ACHN (cell line): ENCODE results near the gene CCDC51.
"Not testable (repeated sequence)": the region's sequence is repeated elsewhere in the genome, so short reads cannot be mapped to it uniquely, and the experiment has no call there.

ENCODE experiments used
- DNase-seq: peaks from one replicate; pipeline ENCODE4 v3.0.0-alpha.2; 2015
- in situ Hi-C: cut with HindIII; loops from 2 replicates; pipeline ENCODE4 v1.10.0; 2017; ENCODE audit warnings: low sequenced_read_pairs, low pct_ligation_motif_present, low pct_unique_long_range_greater_than_20kb

Gene CCDC51

DNA sequence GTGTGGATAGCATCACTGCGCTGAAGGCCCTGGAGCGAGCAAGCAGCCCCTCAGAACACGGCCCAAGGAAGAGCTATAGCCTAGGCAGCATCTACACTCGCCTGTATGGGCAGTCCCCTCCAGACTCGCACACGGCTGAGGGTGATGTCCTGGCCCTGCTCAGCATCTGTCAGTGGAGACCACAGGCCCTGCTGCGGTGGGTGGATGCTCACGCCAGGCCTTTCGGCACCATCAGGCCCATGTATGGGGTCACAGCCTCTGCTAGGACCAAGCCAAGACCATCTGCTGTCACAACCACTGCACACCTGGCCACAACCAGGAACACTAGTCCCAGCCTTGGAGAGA is 27.2 kb upstream of the CCDC51 start:
- no peak for DNase-seq
- in situ Hi-C loops, result no loop called here

- DNase-seq, result no peak
- in situ Hi-C loops, result no loop called here
Measured at GRCh38 chr3:48466386-48467109, 26.6 kb upstream of the CCDC51 start.

- peak; percentile 98 for DNase-seq
- in situ Hi-C loops, result no loop called here
Measured at GRCh38 chr3:48465531-48466378, 25.8 kb upstream of the CCDC51 start.

DNA sequence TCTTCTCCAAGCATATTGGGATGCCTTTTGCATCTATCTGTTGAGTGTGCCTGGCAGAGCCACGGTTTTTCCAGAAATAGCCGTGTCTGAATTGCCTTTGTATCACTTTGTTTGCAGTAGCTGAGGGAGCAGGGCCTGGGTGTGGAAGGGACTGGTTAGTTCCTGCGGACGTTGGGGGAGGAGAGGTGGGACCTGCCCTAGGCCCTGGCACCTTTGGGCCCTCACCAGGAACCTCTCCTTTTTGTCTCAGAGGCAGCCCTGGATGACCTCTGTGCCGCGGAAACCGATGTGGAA is 25.3 kb upstream of the CCDC51 start:
- in situ Hi-C loops, result no loop called here
- no peak for DNase-seq

- no peak for DNase-seq
- in situ Hi-C loops, result no loop called here
Measured at GRCh38 chr3:48464713-48465221, 24.8 kb upstream of the CCDC51 start.

GRCh38 chr3:48463703-48464102 is 23.8 kb upstream of the CCDC51 start:
- in situ Hi-C loops, result no loop called here
- DNase-seq, result no peak

GRCh38 chr3:48461767-48462166 is 21.8 kb upstream of the CCDC51 start:
- DNase-seq, in situ Hi-C loops: not testable (repeated sequence)

DNA sequence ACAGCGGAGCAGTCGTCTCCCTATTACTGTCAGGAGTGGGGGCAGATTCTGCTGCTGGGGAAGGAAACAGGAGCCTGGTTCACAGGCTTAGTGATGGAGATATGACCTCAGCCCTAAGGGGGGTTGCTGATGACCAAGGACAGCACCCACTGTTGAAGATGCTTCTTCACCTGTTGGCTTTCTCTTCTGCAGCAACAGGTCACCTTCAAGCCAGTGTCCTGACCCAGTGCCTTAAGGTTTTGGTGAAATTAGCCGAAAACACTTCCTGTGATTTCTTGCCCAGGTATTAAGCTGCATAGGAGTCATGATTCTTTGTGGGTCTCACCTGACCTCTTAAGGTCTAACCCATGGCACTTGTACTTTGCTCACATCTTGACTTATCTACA is 20.6 kb upstream of the CCDC51 start:
- in situ Hi-C loops, result no loop called here
- no peak for DNase-seq

DNA sequence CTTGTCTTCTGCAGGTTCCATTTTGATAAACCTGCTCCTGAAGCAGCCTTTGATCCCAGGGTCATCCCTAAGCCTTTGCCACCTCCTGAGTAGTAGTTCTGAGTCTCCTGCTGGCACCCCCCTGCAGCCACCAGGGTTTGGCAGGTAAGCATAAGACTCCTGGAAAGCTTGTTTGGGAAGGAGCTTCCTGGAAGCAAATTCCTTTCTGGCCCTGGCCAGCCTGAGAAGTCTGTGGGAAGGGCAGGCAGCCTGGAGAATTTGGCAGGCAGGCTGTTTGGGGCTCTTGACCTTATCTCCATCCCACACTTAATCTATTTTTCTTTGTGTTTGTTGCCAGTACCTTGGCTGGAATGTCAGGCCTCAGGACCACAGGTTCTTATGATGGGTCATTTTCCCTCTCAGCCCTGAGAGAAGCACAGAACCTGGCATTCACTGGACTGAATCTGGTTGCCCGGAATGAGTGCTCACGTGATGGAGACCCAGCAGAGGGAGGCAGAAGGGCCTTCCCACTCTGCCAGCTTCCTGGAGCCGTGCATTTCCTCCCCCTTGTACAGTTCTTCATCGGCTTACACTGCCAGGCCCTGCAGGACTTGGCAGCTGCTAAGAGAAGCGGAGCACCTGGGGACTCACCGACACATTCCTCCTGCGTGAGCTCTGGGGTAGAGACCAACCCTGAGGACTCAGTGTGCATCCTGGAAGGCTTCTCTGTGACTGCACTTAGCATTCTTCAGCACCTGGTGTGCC is 20.0 kb upstream of the CCDC51 start:
- in situ Hi-C loops, result no loop called here
- no peak for DNase-seq

- in situ Hi-C loops, result no loop called here
- no peak for DNase-seq
Measured at GRCh38 chr3:48459331-48459730, 19.4 kb upstream of the CCDC51 start.

DNA sequence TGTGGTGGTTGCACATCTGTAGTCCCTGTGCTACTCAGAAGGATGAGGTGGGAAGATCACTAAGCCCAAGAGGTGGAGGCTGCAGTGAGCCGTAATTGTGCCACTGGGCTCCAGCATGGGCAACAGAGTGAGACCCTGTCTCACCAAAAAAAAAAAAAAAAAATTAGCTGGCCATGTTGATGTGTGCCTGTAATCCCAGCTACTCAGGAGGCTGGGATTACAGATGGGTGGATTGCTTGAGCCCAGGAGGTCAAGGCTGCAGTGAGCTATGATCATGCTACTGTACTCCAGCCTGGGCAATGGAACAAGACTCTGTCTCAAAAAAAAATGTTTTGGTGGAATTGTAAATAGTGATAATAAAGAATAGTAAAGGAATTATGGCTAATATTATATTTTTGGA is 16.5 kb upstream of the CCDC51 start:
- in situ Hi-C loops, result no loop called here
- DNase-seq, result no peak

- in situ Hi-C loops, result no loop called here
- DNase-seq, result no peak
Measured at GRCh38 chr3:48451270-48451669, 11.4 kb upstream of the CCDC51 start.

- peak; percentile 89 for DNase-seq
- in situ Hi-C loops, result no loop called here
Measured at GRCh38 chr3:48446425-48447193, 6.7 kb upstream of the CCDC51 start, which contains the start of gene ATRIP. Gene ATRIP (plus strand): TSS chr3:48446737. CDS start chr3:48446846, 109 bp downstream.

- in situ Hi-C loops, result no loop called here
- DNase-seq, result no peak
Measured at GRCh38 chr3:48446043-48446424, 6.1 kb upstream of the CCDC51 start.

GRCh38 chr3:48445277-48445882 is 5.5 kb upstream of the CCDC51 start:
- DNase-seq, result no peak
- in situ Hi-C loops, result no loop called here

DNA sequence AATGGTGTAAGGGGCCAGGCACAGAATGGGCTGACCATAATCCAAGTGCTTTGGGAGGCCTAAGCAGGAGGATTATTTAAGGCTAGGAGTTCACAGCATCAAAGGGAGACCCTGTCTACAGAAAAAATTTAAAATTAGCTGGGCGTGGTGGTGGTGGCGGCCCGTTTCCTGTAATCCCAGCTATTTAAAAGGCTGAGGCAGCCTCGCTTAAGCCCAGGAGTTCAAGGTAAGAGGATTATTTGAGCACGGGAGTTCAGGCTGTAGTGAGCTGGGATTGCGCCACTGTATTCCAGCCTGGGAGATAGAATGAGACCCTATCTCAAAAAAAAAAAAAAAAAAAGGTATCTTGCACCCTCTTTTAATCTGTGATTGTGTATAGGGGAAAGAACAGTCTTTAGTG is 2.0 kb upstream of the CCDC51 start:
- in situ Hi-C loops, result no loop called here
- DNase-seq, result no peak

DNA sequence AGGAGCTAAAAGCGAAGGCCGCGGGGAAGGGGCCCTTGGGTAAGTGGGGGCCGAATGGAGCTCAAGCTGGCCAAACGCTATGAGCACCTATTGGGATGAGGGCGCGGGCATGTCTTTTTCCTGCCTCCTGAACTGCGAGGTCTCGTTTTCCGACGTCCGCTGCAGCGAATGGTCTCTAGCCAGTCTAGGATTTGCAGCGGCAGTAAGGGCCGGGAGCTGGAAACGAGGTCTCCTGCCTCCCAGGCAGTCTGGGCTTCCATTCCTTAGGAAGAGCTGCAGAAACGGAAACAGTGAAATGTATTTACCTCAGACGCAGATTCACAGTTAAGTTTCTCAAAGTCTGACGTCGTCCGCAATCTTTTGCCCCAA is 655 bp upstream of the CCDC51 start:
- in situ Hi-C loops, result no loop called here
- peak; percentile 27 for DNase-seq

- in situ Hi-C loops, result no loop called here
- DNase-seq, result no peak
Measured at GRCh38 chr3:48437812-48438211, 2.1 kb downstream of the CCDC51 start.
